Measurements from ENCODE around the gene DTD1.

Gene DTD1

GRCh38 chr20:18788021-18788420, 200.2 kb downstream of the DTD1 start:
- no peak overlapping the region for H3K4me3 ChIP-seq (ENCODE audit: low read depth, low read length)
- H3K27ac ChIP-seq = no peak overlapping the region
- in situ Hi-C loops (cut with HindIII; ENCODE audit: low pct_ligation_motif_present, low sequenced_read_pairs) = loop anchor here (25.0 kb wide), 1 partner anchor 151 kb away; no protein-coding TSS in a partner anchor
- TF ChIP-seq CTCF (IDR thresholded peaks at IDR 0.05; ENCODE audit: low read depth, low read length, missing control alignments) = no peak
- no peaks in the 10 kb centered on the region for H3K36me3 ChIP-seq (replicated peaks)
- no peaks in the 10 kb centered on the region for H3K27me3 ChIP-seq (replicated peaks)
- no peak for DNase-seq

GRCh38 chr20:18790787-18791186, 202.9 kb downstream of the DTD1 start:
- Histone ChIP-seq H3K27ac (no peak overlapping the region), H3K4me3 (ENCODE audit: low read depth, low read length) (no peak overlapping the region), H3K36me3 (replicated peaks) (no peaks in the 10 kb centered on the region), H3K27me3 (replicated peaks) (no peaks in the 10 kb centered on the region)
- in situ Hi-C loops (cut with HindIII; ENCODE audit: low pct_ligation_motif_present, low sequenced_read_pairs) = loop anchor here (25.0 kb wide), 1 partner anchor 153 kb away; no protein-coding TSS in a partner anchor
- no peak for TF ChIP-seq CTCF (IDR thresholded peaks at IDR 0.05; ENCODE audit: low read depth, low read length, missing control alignments)
- no peak for DNase-seq

GRCh38 chr20:18793625-18794427, 206.0 kb downstream of the DTD1 start:
- Histone ChIP-seq H3K27me3 (replicated peaks) (no peaks in the 10 kb centered on the region), H3K27ac (peak overlapping the region; percentile 73), H3K4me3 (ENCODE audit: low read depth, low read length) (peak overlapping the region; percentile 77), H3K36me3 (replicated peaks) (no peaks in the 10 kb centered on the region)
- in situ Hi-C loops (cut with HindIII; ENCODE audit: low pct_ligation_motif_present, low sequenced_read_pairs) = loop anchor here (25.0 kb wide), 1 partner anchor 157 kb away; no protein-coding TSS in a partner anchor
- peak; percentile 84 for DNase-seq
- TF ChIP-seq CTCF (IDR thresholded peaks at IDR 0.05; ENCODE audit: low read depth, low read length, missing control alignments) = no peak

- Histone ChIP-seq H3K27ac (peak overlapping the region; percentile 73), H3K36me3 (replicated peaks) (no peaks in the 10 kb centered on the region), H3K27me3 (replicated peaks) (no peaks in the 10 kb centered on the region), H3K4me3 (ENCODE audit: low read depth, low read length) (peak overlapping the region; percentile 77)
- TF ChIP-seq CTCF (IDR thresholded peaks at IDR 0.05; ENCODE audit: low read depth, low read length, missing control alignments) = no peak
- DNase-seq = no peak
- in situ Hi-C loops (cut with HindIII; ENCODE audit: low pct_ligation_motif_present, low sequenced_read_pairs) = loop anchor here (25.0 kb wide), 1 partner anchor 157 kb away; no protein-coding TSS in a partner anchor
These were observed 206.6 kb downstream of the DTD1 start for GRCh38 chr20:18794428-18794787.

- in situ Hi-C loops (cut with HindIII; ENCODE audit: low pct_ligation_motif_present, low sequenced_read_pairs) = loop anchor here (25.0 kb wide), 1 partner anchor 158 kb away; no protein-coding TSS in a partner anchor
- H3K27me3 ChIP-seq (replicated peaks) = no peaks in the 10 kb centered on the region
- no peak overlapping the region for H3K27ac ChIP-seq
- H3K36me3 ChIP-seq (replicated peaks) = no peaks in the 10 kb centered on the region
- TF ChIP-seq CTCF (IDR thresholded peaks at IDR 0.05; ENCODE audit: low read depth, low read length, missing control alignments) = no peak
- DNase-seq = no peak
- H3K4me3 ChIP-seq (ENCODE audit: low read depth, low read length) = no peak overlapping the region
These were observed 207.5 kb downstream of the DTD1 start for GRCh38 chr20:18795366-18795765.

Data from brain microvascular endothelial cell (primary cell).